Measurements from ENCODE around the gene INPP4A.

INPP4A gene

DNA sequence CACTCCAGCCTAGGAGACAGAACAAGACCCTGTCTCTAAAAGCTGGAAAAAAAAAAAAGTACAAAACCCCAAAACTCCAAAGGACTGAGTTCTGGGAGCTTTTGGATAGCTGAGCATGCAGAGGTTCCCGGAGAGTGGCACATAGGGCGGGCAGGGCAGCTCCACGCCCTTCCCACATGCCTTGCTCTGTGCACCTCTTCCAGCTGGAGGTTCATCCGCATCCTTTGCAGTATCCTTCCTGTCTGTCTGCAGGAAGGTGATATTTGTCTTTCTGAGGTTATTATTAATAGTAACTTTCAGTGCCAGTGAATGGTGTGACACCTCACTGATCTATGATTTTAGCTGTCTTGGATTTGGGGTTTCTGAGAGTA is 70.2 kb downstream of the INPP4A start:
- DNase-seq (ENCODE audit: low read depth), result no peak

DNA sequence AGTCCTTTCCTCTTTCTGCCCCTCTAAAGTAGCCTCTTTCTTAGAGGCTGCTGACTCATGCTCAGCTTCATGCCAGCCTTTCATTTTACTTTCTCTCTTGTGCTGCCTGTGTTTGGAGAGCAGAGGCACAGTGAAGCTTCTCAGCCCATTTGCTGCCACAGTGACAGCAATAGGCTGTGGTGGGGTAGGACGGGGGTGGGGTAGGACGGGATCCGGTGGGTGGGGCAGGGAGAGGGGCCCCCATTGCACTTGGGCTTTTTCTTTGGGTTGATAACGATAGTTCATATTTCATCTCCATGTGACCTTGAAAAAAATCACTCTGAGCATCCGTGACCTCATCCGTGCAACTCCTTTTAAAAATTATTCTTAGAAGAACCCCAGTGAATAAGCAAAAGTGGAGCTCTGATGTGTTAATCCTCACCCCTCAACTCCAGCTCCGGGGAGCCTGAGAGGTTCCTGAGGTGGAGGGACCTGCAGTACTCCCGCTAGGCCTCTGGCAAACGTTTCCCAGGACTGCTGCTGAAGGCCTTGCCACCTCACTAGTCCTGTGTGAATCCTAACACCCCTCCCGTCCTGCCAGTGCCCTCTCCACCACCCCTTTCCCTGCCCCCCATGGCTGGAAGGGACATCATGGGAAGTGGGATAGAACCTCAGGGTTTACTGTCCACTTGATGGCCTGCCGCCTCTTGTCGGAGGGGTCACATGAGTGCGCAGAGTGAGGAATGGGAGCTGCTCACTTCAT is 70.8 kb downstream of the INPP4A start:
- no peak for DNase-seq (ENCODE audit: low read depth)

DNA sequence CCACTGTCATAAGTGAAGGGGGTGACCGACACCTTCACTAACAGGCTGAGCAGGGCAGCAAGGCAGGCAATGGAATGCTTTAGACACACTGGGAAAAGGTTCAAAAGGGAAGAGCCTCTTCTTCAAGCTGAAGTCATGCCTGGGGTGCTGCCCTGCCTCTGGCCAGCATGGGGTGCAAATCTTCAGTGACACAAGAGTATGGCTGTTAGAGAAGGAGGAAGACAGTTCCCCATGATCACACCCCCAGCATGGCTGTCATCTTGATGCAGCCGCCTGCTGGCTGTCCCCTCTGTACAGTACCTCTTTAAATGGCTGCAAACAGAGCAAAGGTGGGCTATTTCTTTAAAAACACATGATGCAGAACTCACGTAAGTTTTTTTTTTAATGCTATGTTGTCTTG is 71.9 kb downstream of the INPP4A start:
- no peak for DNase-seq (ENCODE audit: low read depth)

DNA sequence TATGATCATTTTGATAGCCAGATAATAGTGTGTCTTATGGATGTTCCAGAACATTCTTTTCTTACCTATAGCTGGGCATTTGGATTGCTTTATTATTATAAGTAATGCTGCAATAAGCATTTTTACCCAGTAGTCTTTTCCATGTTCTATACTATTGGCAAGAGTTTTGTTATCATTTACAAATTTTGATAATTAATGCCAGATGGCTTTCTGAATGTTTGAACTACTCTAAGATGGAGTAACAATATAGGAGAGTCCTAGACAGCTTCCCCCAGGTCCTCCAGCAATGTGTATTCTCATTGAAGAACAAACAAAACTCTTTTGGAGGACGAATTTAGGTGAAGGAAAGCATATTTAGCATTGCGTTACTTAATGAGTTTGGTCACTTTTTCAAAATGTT is 73.0 kb downstream of the INPP4A start:
- DNase-seq (ENCODE audit: low read depth), result no peak

- peak; percentile 30 for DNase-seq (ENCODE audit: low read depth)
These were observed 73.4 kb downstream of the INPP4A start for GRCh38 chr2:98518101-98518500.

DNA sequence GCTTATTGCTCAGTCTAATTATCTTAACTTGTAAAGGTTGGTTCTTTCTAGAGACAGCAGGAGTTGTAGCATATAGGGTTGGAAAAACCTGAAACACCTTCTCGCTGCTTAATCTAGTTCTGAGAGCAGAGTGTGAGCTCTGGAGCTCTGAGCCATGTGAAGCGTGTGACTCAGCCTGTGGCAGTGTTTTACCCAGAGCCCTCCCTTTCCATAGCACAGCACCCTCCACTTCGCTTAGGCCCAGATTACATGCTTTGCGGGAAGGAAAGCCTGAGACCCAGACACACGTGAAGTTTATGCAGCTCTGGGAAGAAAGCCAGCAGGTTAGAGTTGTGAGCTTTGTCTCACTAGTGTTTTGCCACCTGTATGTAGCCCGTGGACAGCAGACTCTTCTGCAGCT is 74.5 kb downstream of the INPP4A start:
- DNase-seq (ENCODE audit: low read depth), result no peak

GRCh38 chr2:98519851-98520250 is 75.2 kb downstream of the INPP4A start:
- no peak for DNase-seq (ENCODE audit: low read depth)

GRCh38 chr2:98520806-98521205 is 76.1 kb downstream of the INPP4A start:
- DNase-seq (ENCODE audit: low read depth), result no peak

- DNase-seq (ENCODE audit: low read depth), result no peak
These were observed 76.6 kb downstream of the INPP4A start for GRCh38 chr2:98521266-98521665.

GRCh38 chr2:98522854-98523253 is 78.2 kb downstream of the INPP4A start:
- no peak for DNase-seq (ENCODE audit: low read depth)

GRCh38 chr2:98524168-98524567 is 79.5 kb downstream of the INPP4A start:
- no peak for DNase-seq (ENCODE audit: low read depth)

DNA sequence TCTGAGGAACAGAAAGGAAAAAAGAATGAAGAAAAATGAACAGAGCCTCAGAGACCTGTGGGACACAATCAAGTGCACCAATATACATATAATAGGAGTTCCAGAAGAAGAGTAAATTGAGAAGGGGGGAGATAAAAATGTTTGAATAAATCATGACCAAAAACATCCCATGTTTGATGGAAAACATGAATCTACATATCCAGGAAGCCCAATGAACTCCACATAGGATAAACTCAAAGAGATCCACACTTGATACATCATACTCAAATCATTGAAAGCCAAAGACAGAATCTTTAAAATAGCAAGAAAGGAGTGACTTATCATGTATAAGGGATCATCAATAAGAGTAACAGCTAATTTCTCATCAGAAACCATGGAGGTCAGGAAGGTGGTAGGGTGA is 83.7 kb downstream of the INPP4A start:
- no peak for DNase-seq (ENCODE audit: low read depth)

DNA sequence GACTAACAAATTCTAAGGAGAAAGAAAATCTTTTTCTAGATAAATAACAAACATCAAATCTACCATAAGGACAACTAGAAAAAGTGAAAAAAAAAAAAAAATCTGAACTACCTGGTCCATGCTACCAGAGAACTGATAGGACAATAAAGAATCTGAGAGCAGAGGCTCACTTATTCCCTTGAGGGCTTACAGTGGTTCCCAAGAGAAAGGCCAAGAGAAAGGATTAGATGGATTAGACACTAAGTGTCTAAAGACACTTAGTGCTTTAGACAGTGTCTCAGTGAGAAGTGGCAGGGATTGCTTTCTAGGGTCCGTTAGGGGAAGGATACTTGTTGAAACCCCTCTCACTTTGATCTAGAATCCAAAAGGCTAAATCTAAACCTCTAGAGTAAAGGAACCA is 85.5 kb downstream of the INPP4A start:
- DNase-seq (ENCODE audit: low read depth), result no peak

- no peak for DNase-seq (ENCODE audit: low read depth)
These were observed 88.1 kb downstream of the INPP4A start for GRCh38 chr2:98532756-98533155.

DNA sequence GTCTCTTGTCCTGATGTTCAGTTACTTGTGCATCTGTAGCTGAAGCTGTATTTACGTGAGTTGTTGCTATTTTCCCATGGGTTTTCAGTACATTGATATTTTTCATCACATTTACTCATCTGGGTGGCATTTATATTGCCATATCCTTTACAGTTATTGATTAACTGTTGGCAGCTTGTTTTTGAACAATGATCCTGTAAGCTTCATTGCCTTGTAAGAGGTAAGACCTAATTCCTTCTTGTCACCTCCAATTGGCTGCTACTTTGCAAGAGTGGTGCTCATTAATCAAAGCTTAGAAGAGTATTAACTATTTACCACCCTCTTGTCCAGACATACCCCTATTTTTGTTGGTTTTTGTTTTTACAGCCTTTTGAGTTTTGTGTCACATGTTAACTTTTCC is 88.9 kb downstream of the INPP4A start:
- no peak for DNase-seq (ENCODE audit: low read depth)

DNA sequence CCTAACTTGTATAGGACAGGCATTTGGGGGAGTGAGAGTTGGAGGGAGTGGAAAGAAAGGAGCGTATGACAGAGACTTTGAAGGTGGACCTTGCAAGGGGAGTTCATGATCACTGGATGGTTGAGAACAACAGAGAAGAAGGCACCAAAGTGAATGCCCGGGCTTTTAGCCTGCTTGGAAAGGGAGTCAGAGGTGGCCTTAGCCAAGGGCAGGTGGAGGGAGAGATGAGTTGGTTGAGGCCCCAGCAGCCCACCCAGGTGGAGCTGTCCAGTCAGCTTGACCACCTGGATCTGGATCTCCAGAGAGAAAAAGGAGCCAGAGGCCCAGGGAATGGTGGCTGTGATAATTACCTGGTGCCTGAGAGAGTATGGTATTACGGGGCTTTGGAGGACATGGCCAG is 90.1 kb downstream of the INPP4A start:
- no peak for DNase-seq (ENCODE audit: low read depth)

DNA sequence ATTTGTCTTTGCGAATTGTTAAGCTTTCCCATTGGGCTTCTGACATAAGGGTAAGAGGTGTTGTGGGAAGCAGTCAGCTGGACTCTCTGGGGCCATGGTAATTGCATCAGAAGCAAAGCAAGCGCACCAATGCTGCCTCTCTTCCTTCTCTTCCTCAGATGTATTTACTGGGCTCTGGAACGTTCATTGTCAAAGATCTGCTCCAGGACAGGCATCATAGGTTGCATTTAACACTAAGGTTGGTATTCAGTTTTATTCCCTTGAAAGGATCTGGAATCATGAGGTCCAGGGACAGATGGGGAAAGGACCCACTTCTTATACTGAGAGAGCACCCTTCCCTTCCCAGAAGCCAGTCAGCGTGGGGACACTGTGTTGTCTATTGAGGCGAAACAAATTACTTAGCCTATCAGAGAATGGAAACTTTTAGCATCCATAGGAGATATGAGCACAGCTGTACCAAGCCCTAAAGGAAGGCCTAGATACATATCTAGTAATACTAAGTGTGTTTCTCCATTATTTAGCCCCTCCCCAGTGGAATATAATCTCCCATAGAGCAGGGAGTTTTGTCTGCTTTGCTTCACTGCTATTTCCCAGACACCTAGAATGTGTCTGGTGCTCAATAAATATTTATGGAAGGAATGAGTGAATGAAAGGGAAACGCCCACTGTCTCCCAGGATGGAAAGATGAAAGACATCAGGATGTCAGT is 91.5 kb downstream of the INPP4A start:
- DNase-seq (ENCODE audit: low read depth), result no peak

GRCh38 chr2:98537390-98538126 is 92.9 kb downstream of the INPP4A start:
- DNase-seq (ENCODE audit: low read depth), result no peak

DNA sequence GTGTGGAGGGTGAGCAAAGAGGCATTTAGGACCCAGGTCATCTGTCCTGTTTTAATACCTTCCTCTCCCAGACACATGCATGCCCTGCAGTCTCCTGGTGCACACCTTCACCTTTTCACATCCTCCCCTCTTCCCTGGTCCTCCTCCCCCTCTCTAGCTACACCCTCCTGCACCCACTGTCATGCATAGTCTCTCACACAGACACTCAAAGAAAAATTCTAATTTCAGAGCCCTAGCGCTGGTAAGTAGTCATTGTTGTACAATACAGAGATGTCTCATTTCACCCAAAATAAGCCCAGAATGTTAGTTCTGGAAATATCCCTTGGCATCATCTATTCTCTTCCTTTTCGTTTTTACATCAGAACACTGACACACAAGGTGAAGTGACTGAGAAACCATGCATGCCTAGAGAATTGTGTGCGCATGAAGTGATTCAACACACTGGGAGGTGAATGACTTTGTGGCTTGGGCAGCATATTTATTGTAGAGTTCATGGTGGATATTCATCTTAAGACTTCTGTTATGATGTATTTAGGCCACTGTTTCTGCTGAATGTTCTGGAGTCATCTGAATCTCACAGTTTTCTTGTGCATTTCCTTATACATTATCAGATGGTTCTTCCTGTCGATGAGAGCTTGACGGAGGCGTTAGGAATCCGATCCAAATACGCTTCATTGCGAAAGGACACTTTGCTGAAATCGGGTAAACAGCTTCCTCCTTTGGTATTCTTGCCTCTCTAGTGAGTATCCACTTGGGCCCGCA is 93.8 kb downstream of the INPP4A start:
- DNase-seq (ENCODE audit: low read depth), result no peak

DNA sequence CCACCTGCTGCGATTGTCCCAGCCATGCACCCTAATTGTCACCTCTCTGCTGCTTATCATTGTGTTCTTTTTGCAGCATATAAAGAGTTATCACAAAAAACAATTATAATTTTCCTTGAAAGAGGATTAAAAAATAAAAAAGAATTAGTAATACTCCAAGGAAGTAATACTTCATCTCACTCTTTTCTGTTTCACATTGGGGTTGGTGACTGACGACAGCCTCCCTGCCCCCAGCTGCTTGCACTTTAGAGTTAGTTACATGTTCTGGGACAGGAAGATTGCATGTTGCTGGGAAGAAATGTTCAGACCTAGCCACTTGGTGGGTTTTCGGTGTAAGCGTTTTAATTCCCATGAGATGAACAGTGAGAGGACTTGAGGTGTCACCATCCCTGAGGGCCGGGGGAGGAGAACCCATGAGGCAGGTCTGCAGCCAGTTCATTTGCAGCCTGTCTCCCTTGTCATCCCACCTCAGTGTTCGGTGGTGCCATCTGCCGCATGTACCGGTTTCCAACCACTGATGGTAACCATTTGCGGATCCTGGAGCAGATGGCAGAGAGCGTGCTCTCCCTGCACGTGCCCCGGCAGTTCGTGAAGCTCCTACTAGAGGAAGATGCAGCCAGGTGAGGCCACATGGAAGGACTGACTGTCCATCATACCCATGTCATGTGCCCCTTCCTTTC is 94.5 kb downstream of the INPP4A start:
- DNase-seq (ENCODE audit: low read depth), result no peak

DNA sequence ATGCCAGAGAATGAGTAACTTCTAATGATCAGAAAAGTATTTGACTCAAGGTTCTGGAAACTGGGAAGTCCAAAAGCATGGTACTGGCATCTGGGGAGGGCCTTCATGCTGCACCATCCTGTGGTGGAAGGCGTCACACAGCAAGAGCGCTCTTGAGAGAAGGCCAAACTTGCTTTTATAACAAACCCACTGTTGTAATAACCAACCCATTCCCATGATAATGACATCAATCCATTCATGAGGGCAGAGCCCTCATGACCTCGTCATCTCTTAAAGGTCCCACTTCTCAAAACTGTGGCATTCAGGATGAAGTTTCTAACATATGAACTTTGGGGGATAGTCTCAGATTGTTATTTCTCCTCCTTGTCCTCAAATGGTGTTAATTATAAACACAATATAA is 95.9 kb downstream of the INPP4A start:
- no peak for DNase-seq (ENCODE audit: low read depth)

DNA sequence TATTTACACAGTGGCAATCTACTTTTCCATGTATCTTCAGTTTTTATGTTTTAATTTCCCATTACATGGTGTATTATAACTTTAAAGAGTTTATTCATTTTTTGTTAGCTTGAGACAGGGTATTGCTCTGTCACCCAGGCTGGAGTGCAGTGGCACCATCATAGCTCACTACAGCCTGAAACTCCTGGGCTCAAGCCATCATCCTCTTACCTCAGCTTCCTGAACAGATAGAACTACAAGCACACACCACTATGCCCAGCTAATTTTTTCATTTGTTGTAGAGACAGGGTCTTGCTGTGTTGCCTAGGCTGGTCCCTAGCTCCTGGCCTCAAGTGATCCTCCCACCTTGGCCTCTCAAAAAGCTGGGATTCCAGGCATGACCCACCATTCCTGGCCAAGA is 96.8 kb downstream of the INPP4A start:
- no peak for DNase-seq (ENCODE audit: low read depth)

All from activated T-cell treated with anti-CD3 and anti-CD28 coated beads for 48 hours (primary cell).